CD4-positive, alpha-beta T cell treated with Interleukin-2 at 100 ng/mL for 4 hours (primary cell): ENCODE data around the gene EPHB1.

ENCODE experiments used
- DNase-seq: peaks from one replicate; pipeline ENCODE4 v3.0.0-alpha.2; 2020; ENCODE audit warnings: low spot score

The EPHB1 gene

DNA sequence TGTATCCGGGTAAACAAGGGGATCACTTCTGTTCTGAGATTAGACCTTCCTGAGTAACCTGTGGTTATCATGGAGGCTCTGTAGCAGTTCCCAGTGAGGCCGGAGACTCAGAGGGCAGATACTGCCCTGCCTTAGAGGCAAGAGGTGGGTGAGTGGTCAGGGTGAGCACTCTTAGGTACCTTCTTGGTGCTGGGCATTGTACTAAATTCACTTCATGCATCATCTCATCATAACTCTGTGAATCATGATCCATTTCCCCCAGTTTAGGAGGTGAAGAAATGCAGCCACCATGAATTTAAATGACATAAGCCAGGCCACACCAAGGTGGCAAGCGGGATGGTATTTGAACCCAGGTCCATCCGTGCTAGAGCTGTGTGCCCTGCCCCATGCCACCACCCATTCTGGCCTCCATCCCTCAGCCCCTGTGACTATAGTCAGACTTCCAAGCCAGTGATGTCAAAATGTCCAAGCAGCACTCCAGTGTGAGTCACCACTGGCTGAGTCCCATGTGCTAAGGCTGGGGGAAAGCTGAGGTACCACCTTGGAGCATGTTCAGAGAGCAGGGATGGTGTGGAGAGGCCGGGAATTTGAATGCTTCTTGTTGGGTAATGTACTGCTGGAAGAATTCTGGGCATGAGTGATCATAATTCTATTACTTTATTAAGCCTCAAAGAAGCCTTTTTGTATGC is 88.8 kb downstream of the EPHB1 start:
- no peak for DNase-seq

GRCh38 chr3:134885877-134886621 is 91.0 kb downstream of the EPHB1 start:
- DNase-seq: no peak

DNA sequence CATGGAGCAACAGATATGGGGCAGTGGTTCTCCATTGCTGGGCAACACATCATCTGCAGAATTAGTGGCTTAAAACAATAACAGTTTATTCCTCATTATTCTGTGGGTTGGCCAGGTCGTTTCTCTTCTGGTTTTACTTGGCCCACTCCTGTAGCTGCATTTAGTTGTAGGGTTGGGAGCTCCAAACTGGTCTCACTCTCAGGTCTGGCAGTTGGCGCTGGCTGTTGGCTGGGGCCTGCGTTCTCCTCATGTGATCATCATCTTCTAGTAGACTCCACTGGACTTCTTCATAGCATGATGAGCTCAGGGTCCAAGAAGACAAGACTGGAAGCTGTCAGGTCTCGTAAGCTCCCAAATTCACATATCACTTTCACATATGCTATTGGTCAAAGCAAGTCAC is 91.9 kb downstream of the EPHB1 start:
- no peak for DNase-seq

- no peak for DNase-seq
These were observed 92.5 kb downstream of the EPHB1 start for GRCh38 chr3:134887536-134887935.

- no peak for DNase-seq
These were observed 97.3 kb downstream of the EPHB1 start for GRCh38 chr3:134892326-134892725.

GRCh38 chr3:134892761-134893160 is 97.7 kb downstream of the EPHB1 start:
- DNase-seq: no peak

DNA sequence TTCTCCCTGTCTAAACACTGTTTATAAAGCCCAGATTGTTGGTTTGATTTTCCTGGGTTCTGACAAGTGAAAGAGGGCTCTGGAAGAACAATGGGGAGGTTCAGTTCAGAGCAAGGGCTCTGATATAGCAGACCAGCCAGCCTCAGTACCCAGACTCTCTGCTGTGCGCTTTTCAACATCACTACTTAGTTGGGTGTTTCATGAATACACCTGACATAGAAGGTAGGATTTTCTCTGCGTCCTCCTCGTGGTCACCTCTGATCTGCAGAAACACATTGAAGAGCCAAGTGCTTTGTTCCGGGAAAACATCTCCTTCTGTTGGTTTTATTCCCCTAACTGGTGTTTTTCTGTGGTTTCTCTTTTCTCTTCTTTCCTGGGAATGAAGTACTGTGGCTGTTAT is 99.5 kb downstream of the EPHB1 start:
- no peak for DNase-seq

DNA sequence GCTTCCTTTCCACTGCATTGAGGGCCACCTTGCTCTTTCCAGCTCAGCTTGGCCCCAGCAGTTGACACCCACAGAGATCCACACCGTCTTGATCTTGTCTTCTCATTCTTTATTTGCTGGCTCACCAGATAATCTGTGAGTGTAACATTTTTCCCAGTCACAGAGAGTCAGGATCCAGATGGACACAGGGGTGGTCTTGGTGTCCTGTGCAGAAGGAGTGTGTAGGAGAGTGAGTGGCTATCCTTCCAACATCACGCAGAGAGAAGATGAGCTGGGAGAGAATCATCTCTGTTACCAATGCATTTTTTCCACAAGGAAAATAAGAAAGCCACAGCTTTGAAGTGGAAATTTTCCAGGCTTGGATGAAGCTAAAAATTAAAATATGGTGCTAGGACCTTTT is 100.1 kb downstream of the EPHB1 start:
- DNase-seq: no peak

DNA sequence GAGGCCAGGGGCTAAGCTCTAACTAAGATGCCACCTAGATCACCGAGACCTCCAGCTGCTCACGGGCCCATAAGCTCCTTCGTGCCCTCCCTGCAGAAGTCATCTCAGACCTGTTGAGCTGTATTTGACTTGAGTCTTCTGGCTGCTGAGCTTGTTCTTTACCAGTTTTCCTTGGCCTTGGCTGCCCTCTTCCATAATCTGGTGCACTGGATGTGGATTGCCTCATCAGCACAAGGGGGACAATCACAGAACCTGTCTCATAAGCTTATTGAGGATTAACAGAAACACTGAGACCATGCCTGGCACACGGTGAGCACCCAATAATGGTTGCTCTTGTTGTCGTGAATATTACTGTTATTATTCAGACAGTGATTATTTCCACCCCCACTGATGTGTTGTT is 101.1 kb downstream of the EPHB1 start:
- no peak for DNase-seq

GRCh38 chr3:134896696-134897095 is 101.6 kb downstream of the EPHB1 start:
- DNase-seq: no peak

DNA sequence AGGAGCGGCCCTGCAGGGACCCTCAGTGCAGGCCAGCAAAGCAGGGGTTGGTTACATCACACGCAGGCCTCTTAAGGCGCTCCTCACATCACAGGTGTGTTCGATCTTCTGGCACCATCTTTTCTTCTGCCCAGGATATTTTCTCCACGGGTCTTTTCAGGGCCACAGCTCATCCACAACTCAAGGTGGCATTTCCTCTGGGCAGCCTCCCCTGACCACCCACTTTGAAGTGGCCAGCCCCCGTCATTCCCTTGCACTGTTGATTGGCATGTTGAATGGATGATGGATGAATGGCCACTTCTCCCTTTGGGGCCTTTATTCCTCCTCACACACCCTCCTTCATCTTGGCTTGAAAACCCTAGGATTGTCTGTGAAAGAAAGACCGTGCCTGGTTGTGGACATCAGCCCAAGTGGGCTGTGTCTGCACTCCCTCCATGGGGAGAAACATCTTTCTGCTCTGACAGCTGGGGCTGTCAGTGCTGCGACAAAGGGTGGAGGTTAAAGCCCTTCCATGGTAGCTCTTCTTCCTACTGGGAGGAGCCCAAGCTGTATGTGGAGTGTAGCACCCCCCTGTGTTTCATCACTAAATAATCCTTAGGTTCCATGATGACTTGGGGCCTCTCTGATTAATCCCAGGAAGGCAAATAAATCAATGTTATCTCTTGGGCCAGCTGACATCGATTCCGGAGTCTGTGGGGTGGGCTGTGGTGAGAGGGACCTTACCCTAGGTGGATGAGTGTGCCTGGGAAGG is 102.5 kb downstream of the EPHB1 start:
- no peak for DNase-seq

DNA sequence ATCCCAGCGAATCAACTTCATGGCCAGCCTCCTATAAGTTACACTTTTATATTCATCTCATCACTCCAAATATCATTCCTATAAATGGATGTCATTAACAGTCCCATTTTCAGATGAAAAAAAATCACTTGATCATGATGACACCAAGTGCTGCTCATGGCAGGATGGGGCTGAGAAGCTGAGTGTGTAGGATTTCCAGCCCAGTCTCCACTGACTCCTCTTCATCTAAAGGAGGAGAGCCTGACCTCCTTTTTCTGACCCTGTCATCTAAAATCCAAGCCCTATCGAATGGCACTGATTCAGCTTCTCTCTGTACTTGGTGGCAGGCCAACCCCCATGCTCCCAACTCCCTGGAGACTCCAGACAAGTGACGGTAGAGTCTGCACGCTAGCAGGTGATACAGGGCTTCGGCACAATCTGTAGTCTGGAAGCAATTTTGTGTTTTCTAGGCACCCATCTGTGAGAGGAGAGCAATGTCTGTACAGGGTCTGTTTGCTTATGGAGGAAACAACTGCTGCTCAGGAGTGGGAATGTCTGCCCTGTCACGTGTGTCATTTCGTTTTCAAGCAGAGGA is 103.2 kb downstream of the EPHB1 start:
- no peak for DNase-seq

- DNase-seq: no peak
These were observed 104.7 kb downstream of the EPHB1 start for GRCh38 chr3:134899786-134900185.

DNA sequence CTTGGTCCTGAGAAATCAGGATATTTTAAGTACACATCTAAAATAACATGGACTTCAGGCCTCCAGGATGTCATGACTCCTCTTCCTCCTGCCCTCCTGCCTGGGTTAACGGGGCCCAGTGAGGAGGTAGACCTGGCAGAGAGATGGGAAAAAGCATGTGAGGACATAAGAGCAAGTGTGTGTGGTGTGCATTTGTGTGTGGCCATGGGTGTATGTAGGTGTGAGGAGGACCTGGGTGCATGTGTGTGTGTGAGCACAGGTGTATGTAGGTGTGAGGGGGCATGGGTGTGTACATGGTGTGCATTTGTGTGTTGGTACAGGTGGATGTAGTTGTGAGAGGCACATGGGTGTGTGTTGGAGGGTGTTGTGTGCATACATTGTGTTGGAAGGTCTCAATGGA is 105.4 kb downstream of the EPHB1 start:
- no peak for DNase-seq

GRCh38 chr3:134901461-134901860 is 106.4 kb downstream of the EPHB1 start:
- no peak for DNase-seq

GRCh38 chr3:134903837-134904236 is 108.8 kb downstream of the EPHB1 start:
- DNase-seq: no peak

DNA sequence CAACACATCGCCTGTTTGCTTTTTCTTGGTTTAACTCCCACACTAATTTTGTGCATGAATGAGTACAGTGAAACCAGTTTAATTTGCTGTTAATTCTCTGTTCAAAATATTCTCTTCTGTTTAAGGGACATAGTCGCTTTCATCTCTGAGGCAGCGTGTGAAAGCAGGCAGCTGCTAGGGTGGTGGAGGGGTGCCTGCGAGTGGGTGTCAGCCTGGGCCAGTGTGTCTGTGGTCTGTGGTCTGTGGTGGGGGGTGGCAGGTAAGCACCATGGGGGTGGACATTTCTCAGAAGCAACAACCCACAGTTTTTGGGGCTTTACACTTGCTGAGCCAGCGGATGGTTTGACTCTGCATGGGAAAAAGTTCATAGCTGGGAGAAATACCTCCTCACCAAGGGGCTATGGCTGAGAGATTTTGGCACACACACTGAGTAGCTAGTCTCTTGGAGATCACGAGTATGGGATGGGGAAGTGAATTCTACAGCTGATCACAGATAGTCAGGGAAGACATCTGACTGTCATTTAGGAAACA is 109.2 kb downstream of the EPHB1 start:
- DNase-seq: no peak

GRCh38 chr3:134904776-134905646 is 110.0 kb downstream of the EPHB1 start:
- DNase-seq: no peak

DNA sequence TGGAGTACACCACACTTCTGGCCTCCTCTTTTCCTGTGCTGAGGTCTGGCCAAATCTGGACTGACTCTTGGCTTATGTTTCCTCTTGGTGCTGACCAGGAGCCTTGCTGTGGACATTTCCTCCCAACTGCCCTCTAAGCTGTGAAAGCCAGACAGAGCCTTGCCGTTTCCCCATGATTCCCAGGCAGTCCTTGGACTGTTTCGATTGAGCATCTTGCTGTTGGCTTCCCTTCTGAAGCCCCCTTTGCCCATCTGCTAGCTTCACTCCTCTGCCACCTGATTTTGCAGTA is 110.5 kb downstream of the EPHB1 start:
- no peak for DNase-seq

GRCh38 chr3:134908271-134908670 is 113.2 kb downstream of the EPHB1 start:
- no peak for DNase-seq

- DNase-seq: no peak
These were observed 115.0 kb downstream of the EPHB1 start for GRCh38 chr3:134910026-134910425.
